Measurements from ENCODE around the gene PEX11B. TPM values are rescaled to one million over a fixed set of nuclear protein-coding genes. Genes with fewer than 3 reads are reported as not detected.

Gene PEX11B
- total and polyA plus RNA-seq, 2 donors (not counting 3 experiments of a cell fraction or from before 2014, with no cell fraction given) = 30.5 to 42.5 TPM

DNA sequence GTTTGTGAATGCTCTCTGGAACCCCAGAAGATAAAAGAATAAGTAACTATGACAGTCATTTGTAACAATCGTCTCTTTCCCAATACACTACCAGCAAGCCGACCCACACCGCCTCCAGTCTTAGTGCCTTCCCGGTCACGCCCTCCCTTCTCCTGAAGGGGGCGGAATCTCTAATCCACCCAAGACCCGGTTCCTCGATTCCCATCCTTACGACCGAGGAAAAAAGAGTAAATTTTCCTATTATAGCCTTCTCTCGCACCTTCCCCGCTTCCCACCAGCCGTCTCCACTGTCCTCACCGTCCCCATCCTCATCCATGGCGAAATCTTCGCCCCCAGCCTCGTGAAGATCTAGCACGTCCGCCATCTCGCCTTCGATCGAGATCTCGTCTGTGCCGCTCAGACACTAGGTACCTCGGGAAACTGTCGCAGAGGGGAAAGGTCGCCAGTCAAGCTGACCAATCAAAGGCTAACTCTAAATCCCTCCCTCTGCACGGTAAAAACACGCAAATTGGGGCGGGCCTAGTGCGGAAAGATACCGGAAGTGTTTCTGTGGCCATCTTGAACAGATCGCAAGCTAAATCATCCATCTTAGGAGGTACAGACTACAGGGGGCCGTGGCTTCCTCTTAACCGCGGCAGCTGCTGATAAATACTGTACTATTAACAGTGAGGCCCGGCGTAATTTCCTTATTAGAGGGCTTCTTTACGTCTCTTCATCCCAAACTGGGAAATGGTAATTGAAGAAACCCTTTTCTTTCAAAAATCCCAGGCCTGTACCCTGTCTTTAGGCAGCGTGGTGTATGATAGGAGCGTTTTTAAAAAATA lies 8.8 kb upstream of the PEX11B start, which contains the start of gene RBM8A:
Gene RBM8A, minus strand, starts transcription at position 422 of the 824 bp plus-strand sequence. Its CDS starts 58 bp downstream, at position 364.
- peak; percentile 94 for FAIRE-seq

More for the DNA sequence above, 8.8 kb upstream of the PEX11B start, which contains the start of gene RBM8A:
- DNase-seq (ENCODE audit: low read depth, low spot score) = peak; percentile 99
- peaks cover 8% of the 10 kb centered on the region for H3K4me1 ChIP-seq (ENCODE audit: control insufficient read depth, extremely low read depth, insufficient read depth, low read length)
- H3K9me3 ChIP-seq (replicated peaks; ENCODE audit: control insufficient read depth, insufficient read depth, low read length) = no peaks in the 10 kb centered on the region
- H3K4me3 ChIP-seq (replicated peaks in 1 of 3; ENCODE audit: insufficient read depth in 1 of 3, low read depth in 1 of 3, low read length in 3 of 3) = peak within 1 kb of the TSS; percentile 80 to 89 (median 80)
- H3K9ac ChIP-seq (replicated peaks; ENCODE audit: extremely low read depth, insufficient read depth, low read length) = peak within 1 kb of the TSS; percentile 99
- intact Hi-C loops (cut with micrococcal nuclease) (loop anchor here (1.0 to 5.0 kb wide), 3 partner anchors 30 to 37 kb away; partner anchors contain the start of genes ANKRD34A and POLR3GL), dilution Hi-C loops (cut with MboI; ENCODE audit: extremely low pct_ligation_motif_present, low sequenced_read_pairs) (no loop called here)
- H4K20me1 ChIP-seq (replicated peaks; ENCODE audit: control insufficient read depth, extremely low read depth, insufficient read depth, low read length) = no peaks in the 10 kb centered on the region
- no peaks in the 10 kb centered on the region for H3K27me3 ChIP-seq (ENCODE audit: control insufficient read depth in 2 of 2, insufficient read depth in 2 of 2, low read length in 2 of 2)
- H2AFZ ChIP-seq (ENCODE audit: low read depth, low read length) = peak within 1 kb of the TSS; percentile 60
- peak within 1 kb of the TSS; percentile 94 for H3K27ac ChIP-seq (ENCODE audit: insufficient read depth, low read depth, low read length)
- H3K79me2 ChIP-seq (ENCODE audit: control insufficient read depth, insufficient read depth, low read length) = peaks cover 13% of the 10 kb centered on the region
- TF ChIP-seq FOS (IDR thresholded peaks at IDR 0.05; ENCODE audit: borderline replicate concordance, insufficient read depth, low read length) (no peak), POLR2A (IDR thresholded peaks at IDR 0.05; ENCODE audit: low read depth, low read length) (peak; percentile 88), EZH2 (IDR thresholded peaks at IDR 0.05; ENCODE audit: borderline replicate concordance, low read depth, low read length, severe bottlenecking) (no peak), GATA2 (IDR thresholded peaks at IDR 0.05; ENCODE audit: insufficient read depth, insufficient read length, low read depth, low read length) (no peak), JUN (IDR thresholded peaks at IDR 0.05; ENCODE audit: borderline replicate concordance, insufficient read depth, insufficient read length, low read depth) (no peak), MYC (IDR thresholded peaks at IDR 0.05; ENCODE audit: low read depth, low read length) (no peak), POLR2AphosphoS5 (IDR thresholded peaks at IDR 0.05; ENCODE audit: insufficient read depth, low read depth, low read length) (peak; percentile 81)
- TF ChIP-seq, protein P1, sequence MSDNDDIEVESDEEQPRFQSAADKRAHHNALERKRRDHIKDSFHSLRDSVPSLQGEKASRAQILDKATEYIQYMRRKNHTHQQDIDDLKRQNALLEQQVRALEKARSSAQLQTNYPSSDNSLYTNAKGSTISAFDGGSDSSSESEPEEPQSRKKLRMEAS (IDR thresholded peaks at IDR 0.05; ENCODE audit: insufficient read depth, insufficient read length) = no peak
- TF ChIP-seq, protein P2, sequence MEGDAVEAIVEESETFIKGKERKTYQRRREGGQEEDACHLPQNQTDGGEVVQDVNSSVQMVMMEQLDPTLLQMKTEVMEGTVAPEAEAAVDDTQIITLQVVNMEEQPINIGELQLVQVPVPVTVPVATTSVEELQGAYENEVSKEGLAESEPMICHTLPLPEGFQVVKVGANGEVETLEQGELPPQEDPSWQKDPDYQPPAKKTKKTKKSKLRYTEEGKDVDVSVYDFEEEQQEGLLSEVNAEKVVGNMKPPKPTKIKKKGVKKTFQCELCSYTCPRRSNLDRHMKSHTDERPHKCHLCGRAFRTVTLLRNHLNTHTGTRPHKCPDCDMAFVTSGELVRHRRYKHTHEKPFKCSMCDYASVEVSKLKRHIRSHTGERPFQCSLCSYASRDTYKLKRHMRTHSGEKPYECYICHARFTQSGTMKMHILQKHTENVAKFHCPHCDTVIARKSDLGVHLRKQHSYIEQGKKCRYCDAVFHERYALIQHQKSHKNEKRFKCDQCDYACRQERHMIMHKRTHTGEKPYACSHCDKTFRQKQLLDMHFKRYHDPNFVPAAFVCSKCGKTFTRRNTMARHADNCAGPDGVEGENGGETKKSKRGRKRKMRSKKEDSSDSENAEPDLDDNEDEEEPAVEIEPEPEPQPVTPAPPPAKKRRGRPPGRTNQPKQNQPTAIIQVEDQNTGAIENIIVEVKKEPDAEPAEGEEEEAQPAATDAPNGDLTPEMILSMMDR (IDR thresholded peaks at IDR 0.05; ENCODE audit: extremely low read depth in 1 of 2, insufficient read depth in 1 of 2, low read depth in 1 of 2, low read length in 2 of 2) = peak; percentile 64 to 70
- BruUV-seq (replicated peaks) = no TSS peak
- H3K9me1 ChIP-seq (replicated peaks; ENCODE audit: control insufficient read depth, extremely low read depth, insufficient read depth, low read length) = no peaks in the 10 kb centered on the region
- peaks cover 6% of the 10 kb centered on the region in 2 experiments for H3K36me3 ChIP-seq (ENCODE audit: control insufficient read depth in 2 of 2, extremely low read depth in 1 of 2, insufficient read depth in 2 of 2, low read length in 2 of 2)
- peak within 1 kb of the TSS; percentile 95 for H3K4me2 ChIP-seq (ENCODE audit: insufficient read depth, low read length)
- CTCF ChIA-PET = interaction anchor here (0.6 to 2.2 kb wide), 25 partner anchors 8 to 111 kb away, joined by 3 to 23 read pairs (median 5); partner anchors contain the start of genes ANKRD34A, LIX1L, NUDT17 and PEX11B
- POLR2A ChIA-PET = interaction anchor here (1.0 to 1.7 kb wide), 10 partner anchors 9 to 103 kb away, joined by 3 to 11 read pairs (median 4); partner anchors contain the start of genes ANKRD34A, LIX1L, PEX11B and PIAS3

Measured in endothelial cell of umbilical vein (primary cell).